GM12878 (cell line): ENCODE results near the gene AGAP3. TPM values are rescaled to one million over a fixed set of nuclear protein-coding genes. Genes with fewer than 3 reads are reported as not detected.
A peak's percentile ranks its signal among the peaks of the same experiment; 100 is the strongest.

Source experiments
- ATAC-seq: fragments of 200-7000 bp; cut with Tn5 transposase; 3 replicates; pipeline ENCODE4 v1.9.1; 2020; ENCODE audit warnings: mild to moderate bottlenecking, moderate library complexity
- BruUV-seq: library from RNA; stranded (reverse); fragments of 400-500 nt; replicated peaks from 2 replicates; lab custom pipeline; 2021; lab: Mats Ljungman, UMichigan
- CTCF ChIA-PET: fragments of 300-600 bp; sonication (Branson Sonifier 250); formaldehyde crosslinking; extraction: SDS; loops from one replicate; lab custom pipeline; 2021; ENCODE audit warnings: inconsistent platforms; lab: Yijun Ruan, JAX
- POLR2A ChIA-PET: fragments of 350-600 bp; formaldehyde crosslinking; extraction: SDS; loops from one replicate; lab custom pipeline; 2021; ENCODE audit warnings: inconsistent platforms; lab: Charles Lee
- RAD21 ChIA-PET: fragments of 300-600 bp; sonication (Branson Sonifier 250); formaldehyde crosslinking; loops from one replicate; lab custom pipeline; 2023; ENCODE audit warnings: antibody characterized with exemption; ENCODE audit not compliant: unreplicated experiment; lab: Charles Lee
- SMC1A ChIA-PET: fragments of 300-600 bp; sonication (Branson Sonifier 250); formaldehyde crosslinking; loops from one replicate; lab custom pipeline; 2023; ENCODE audit not compliant: unreplicated experiment, uncharacterized antibody; lab: Charles Lee
- DNase-seq: peaks from one replicate; pipeline ENCODE4 v3.0.0-alpha.2; 2011; ENCODE audit warnings: low read depth, low spot score
- FAIRE-seq: peaks from 3 replicates; lab custom pipeline; 2011; peaks lifted over from hg19 to GRCh38; lab: Jason Lieb, UNC
- H2AFZ ChIP-seq: 2 replicates; pipeline ENCODE4 v1.6.0; 2011; ENCODE audit warnings: low read depth, low read length, control low read depth; ENCODE audit not compliant: control insufficient read depth
- H3K27ac ChIP-seq: 2 replicates; pipeline ENCODE4 v1.5.1; 2011; ENCODE audit warnings: control low read depth; ENCODE audit not compliant: control insufficient read depth, insufficient read depth
- H3K27me3 ChIP-seq, 2 experiments: replicated peaks in 1 of 2; 2 replicates each; pipeline versions ENCODE4 v1.6.0 to v1.6.1; 2011; ENCODE audit warnings: low read length in 1 of 2; ENCODE audit not compliant: control insufficient read depth in 2 of 2, insufficient read depth in 2 of 2
- H3K36me3 ChIP-seq, 2 experiments: 2 replicates each; pipeline ENCODE4 v1.5.1; 2011; ENCODE audit warnings: low read length in 1 of 2; ENCODE audit not compliant: control insufficient read depth in 2 of 2, insufficient read depth in 2 of 2
- H3K4me1 ChIP-seq: 2 replicates; pipeline ENCODE4 v1.6.1; 2011; ENCODE audit warnings: mild to moderate bottlenecking, low read length, moderate library complexity, mixed read lengths; ENCODE audit not compliant: control insufficient read depth, insufficient read depth
- H3K4me2 ChIP-seq: 2 replicates; pipeline ENCODE4 v1.6.0; 2011; ENCODE audit warnings: control low read depth; ENCODE audit not compliant: control insufficient read depth, insufficient read depth
- H3K4me3 ChIP-seq: fragments of 200-600 bp; sonication (generic); 2 replicates; pipeline ENCODE4 v1.5.1; 2016
- H3K79me2 ChIP-seq: 2 replicates; pipeline ENCODE4 v1.6.0; 2011; ENCODE audit warnings: low read length; ENCODE audit not compliant: control insufficient read depth, insufficient read depth
- H3K9ac ChIP-seq: 2 replicates; pipeline ENCODE4 v1.8.0; 2011; ENCODE audit warnings: low read length, control low read depth, mixed read lengths; ENCODE audit not compliant: control insufficient read depth, insufficient read depth
- H3K9me3 ChIP-seq: replicated peaks from 3 replicates; pipeline ENCODE4 v1.5.1; 2011; ENCODE audit warnings: mild to moderate bottlenecking, low read length; ENCODE audit not compliant: control insufficient read depth, insufficient read depth
- H4K20me1 ChIP-seq: 2 replicates; pipeline ENCODE4 v1.6.0; 2011; ENCODE audit not compliant: control insufficient read depth, insufficient read depth
- ATF3 ChIP-seq: IDR thresholded peaks from 2 replicates; pipeline ENCODE4 v1.6.1; 2011; ENCODE audit warnings: low read depth, mild to moderate bottlenecking, low read length, moderate library complexity, borderline replicate concordance; ENCODE audit errors: extremely low read depth
- CBFB ChIP-seq: IDR thresholded peaks from 2 replicates; pipeline ENCODE4 v1.6.1; 2016; ENCODE audit warnings: antibody characterized with exemption, low read depth
- CHD4 ChIP-seq: fragments of 200-600 bp; sonication (generic); IDR thresholded peaks from 2 replicates; pipeline ENCODE4 v1.6.1; 2016; ENCODE audit warnings: mild to moderate bottlenecking
- FOXK2 ChIP-seq: fragments of 450-650 bp; IDR thresholded peaks from 2 replicates; pipeline ENCODE4 v1.6.1; 2017; ENCODE audit warnings: mild to moderate bottlenecking, moderate library complexity
- RFX5 ChIP-seq: IDR thresholded peaks from 2 replicates; pipeline ENCODE4 v1.6.1; 2011; ENCODE audit warnings: low read depth, low read length, improper control_type of control experiment
- TAF1 ChIP-seq: IDR thresholded peaks from 2 replicates; pipeline ENCODE4 v1.6.1; 2011; ENCODE audit warnings: mild to moderate bottlenecking, low read depth, low read length, borderline replicate concordance
- WGBS: methylation state at CpG from one replicate; pipeline ENCODE4 v1.1.6; 2016; ENCODE audit warnings: low lambda C conversion rate; ENCODE audit not compliant: insufficient replicate concordance, insufficient coverage; ENCODE audit errors: missing lambda C conversion rate; 5-methylcytosine and 5-hydroxymethylcytosine counted together
- in situ Hi-C: fragments of 300-500 bp; cut with MboI; formaldehyde crosslinking; loops from 9 replicates; pipeline ENCODE4 v1.14.3; 2018; ENCODE audit warnings: mixed read lengths
- intact Hi-C: fragments of 100-400 bp; cut with micrococcal nuclease; formaldehyde crosslinking; loops from one replicate; pipeline ENCODE4 v1.14.2; 2022; ENCODE audit not compliant: unreplicated experiment
- polyA plus RNA-seq, 11 experiments: library from polyadenylated mRNA; depleted of rRNA in 4 of 11; unstranded in 6 of 11; stranded (reverse) in 5 of 11; fragments of >200 nt; fragmentation: Nextera tagmentation in 4 of 11; fragmentation: Illumina TruSeq in 1 of 11; extraction: Ambion mirVana in 4 of 11; extraction: Trizol in 1 of 11; gene quantifications; 1 replicate in 1 of 11; 2 replicates in 10 of 11; pipeline versions ENCODE4 v1.2.1 to v1.2.3, GENCODE V29; 2011 to 2016; ENCODE audit warnings: inconsistent platforms in 2 of 11, missing spikeins in 2 of 11, low read depth in 1 of 11
- total RNA-seq, 4 experiments: library from RNA; depleted of rRNA in 3 of 4; stranded (reverse); fragments of >200 nt in 3 of 4; fragmentation: Illumina TruSeq in 1 of 4; extraction: Trizol in 1 of 4; gene quantifications; 2 replicates each; pipeline versions ENCODE4 v1.2.1 to v1.2.3, GENCODE V29; 2013 to 2021

Gene AGAP3
- total and polyA plus RNA-seq, 10 of the 15 experiments (the other 5 are each of a cell fraction or from before 2014, with no cell fraction given), result 1.8 to 68.1 (median 15.7) TPM

GRCh38 chr7:151080067-151080521, 6.2 kb upstream of the AGAP3 start:
- no peaks in the 10 kb centered on the region for H3K27me3 ChIP-seq
- H3K9me3 ChIP-seq, result no peaks in the 10 kb centered on the region
- H3K79me2 ChIP-seq, result peaks cover 39% of the 10 kb centered on the region
- H4K20me1 ChIP-seq, result no peaks in the 10 kb centered on the region; the same call in 1 of the 2 replicates
- peaks cover 0 to 14% of the 10 kb centered on the region in 2 experiments; a peak in 2 of 4 replicates for H3K36me3 ChIP-seq
- POLR2A ChIA-PET, result interaction anchor here (1.0 kb wide), 2 partner anchors 10 to 52 kb away, joined by 3 to 7 read pairs; partner anchors contain the start of gene ABCB8
- peak overlapping the region; percentile 90 for H3K27ac ChIP-seq
- BruUV-seq, result TSS peak; percentile 70
- ATAC-seq (peak; percentile 9), FAIRE-seq (no peak), DNase-seq (no peak)
- H3K4me1 ChIP-seq, result peaks cover 26% of the 10 kb centered on the region
- H2AFZ ChIP-seq, result peak overlapping the region; percentile 75
- RAD21 ChIA-PET, result interaction anchor here (1.0 kb wide), 1 partner anchor 52 kb away, joined by 3 read pairs; the partner anchor contains the start of gene ABCB8
- peak overlapping the region; percentile 100 for H3K4me2 ChIP-seq
- SMC1A ChIA-PET, result interaction anchor here (0.8 kb wide), 2 partner anchors 12 to 32 kb away, joined by 3 read pairs; no protein-coding TSS in a partner anchor
- TF ChIP-seq FOXK2, result no peak
- TF ChIP-seq ATF3, result no peak
- no peak for TF ChIP-seq RFX5
- TF ChIP-seq TAF1, result no peak
- TF ChIP-seq CBFB, result 0 out of 2 replicates have a peak, but pooled peaks have one; percentile 2
- no peak for TF ChIP-seq CHD4
- CTCF ChIA-PET, result interaction anchor here (0.8 kb wide), 1 partner anchor 21 kb away, joined by 3 read pairs; the partner anchor contains the start of gene SLC4A2
- 6% methylated on average over 31 of the region's 31 CpGs for WGBS
- H3K9ac ChIP-seq, result peak overlapping the region; percentile 96
- intact Hi-C loops (loop anchor here (1.0 kb wide), 1 partner anchor 22 kb away; no protein-coding TSS in a partner anchor), in situ Hi-C loops (no loop called here)
- peak overlapping the region; percentile 83 for H3K4me3 ChIP-seq
